ENCODE results near the gene KCTD19.

KCTD19 gene

GRCh38 chr16:67294938-67295361 lies 31.6 kb downstream of the KCTD19 start:
- no peaks in the 10 kb centered on the region for H3K4me1 ChIP-seq (ENCODE audit: control insufficient read depth, insufficient read depth, low read length)
- H3K27me3 ChIP-seq (ENCODE audit: control insufficient read depth, insufficient read depth, low read length), result no peaks in the 10 kb centered on the region
- no peaks in the 10 kb centered on the region for H3K9me3 ChIP-seq (ENCODE audit: control insufficient read depth, insufficient read depth, low read length)
- H3K9ac ChIP-seq (ENCODE audit: low read depth, low read length), result no peak overlapping the region
- no peaks in the 10 kb centered on the region for H3K36me3 ChIP-seq (ENCODE audit: control insufficient read depth, insufficient read depth, low read length)
- no peak overlapping the region for H3K4me3 ChIP-seq (ENCODE audit: low read depth, low read length)

DNA sequence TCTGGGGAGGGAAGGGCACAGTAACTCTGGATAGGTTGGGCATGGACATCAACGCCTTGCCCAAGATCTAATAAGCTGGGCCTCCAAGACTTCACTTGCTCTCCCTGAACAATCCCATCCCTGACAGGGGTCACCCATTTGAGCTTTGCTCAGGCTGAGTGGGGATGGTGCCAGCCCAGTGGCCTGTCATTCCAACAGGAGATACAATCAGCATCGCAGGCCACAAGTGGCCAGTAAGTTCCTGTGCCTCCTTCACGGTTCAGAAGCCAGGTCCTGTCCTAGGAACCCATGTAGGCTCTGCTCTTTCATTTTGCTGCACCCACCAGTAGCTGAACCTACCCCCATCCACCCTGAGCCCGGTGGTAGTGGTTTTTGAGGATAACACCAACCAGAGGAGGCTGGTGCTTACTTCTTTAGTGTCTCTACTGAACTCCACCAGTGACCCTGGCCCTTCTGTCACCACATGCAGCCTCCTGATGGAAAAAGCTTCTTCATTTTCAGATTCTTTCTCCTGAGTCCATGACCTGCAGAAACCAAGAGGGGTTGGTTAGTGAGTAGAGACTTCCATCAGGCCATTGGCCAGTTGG lies 32.3 kb downstream of the KCTD19 start:
- Histone ChIP-seq H3K9ac (ENCODE audit: low read depth, low read length) (no peak overlapping the region), H3K4me1 (ENCODE audit: control insufficient read depth, insufficient read depth, low read length) (no peaks in the 10 kb centered on the region), H3K27me3 (ENCODE audit: control insufficient read depth, insufficient read depth, low read length) (no peaks in the 10 kb centered on the region), H3K4me3 (ENCODE audit: low read depth, low read length) (no peak overlapping the region), H3K9me3 (ENCODE audit: control insufficient read depth, insufficient read depth, low read length) (no peaks in the 10 kb centered on the region), H3K36me3 (ENCODE audit: control insufficient read depth, insufficient read depth, low read length) (no peaks in the 10 kb centered on the region)

GRCh38 chr16:67291461-67291860 lies 35.1 kb downstream of the KCTD19 start:
- H3K4me1 ChIP-seq (ENCODE audit: control insufficient read depth, insufficient read depth, low read length), result no peaks in the 10 kb centered on the region
- no peaks in the 10 kb centered on the region for H3K9me3 ChIP-seq (ENCODE audit: control insufficient read depth, insufficient read depth, low read length)
- H3K4me3 ChIP-seq (ENCODE audit: low read depth, low read length), result no peak overlapping the region
- no peak overlapping the region for H3K9ac ChIP-seq (ENCODE audit: low read depth, low read length)
- H3K36me3 ChIP-seq (ENCODE audit: control insufficient read depth, insufficient read depth, low read length), result peaks cover 3% of the 10 kb centered on the region
- H3K27me3 ChIP-seq (ENCODE audit: control insufficient read depth, insufficient read depth, low read length), result no peaks in the 10 kb centered on the region

- Histone ChIP-seq H3K36me3 (ENCODE audit: control insufficient read depth, insufficient read depth, low read length) (peaks cover 3% of the 10 kb centered on the region), H3K9me3 (ENCODE audit: control insufficient read depth, insufficient read depth, low read length) (no peaks in the 10 kb centered on the region), H3K9ac (ENCODE audit: low read depth, low read length) (no peak overlapping the region), H3K4me3 (ENCODE audit: low read depth, low read length) (no peak overlapping the region), H3K4me1 (ENCODE audit: control insufficient read depth, insufficient read depth, low read length) (no peaks in the 10 kb centered on the region), H3K27me3 (ENCODE audit: control insufficient read depth, insufficient read depth, low read length) (no peaks in the 10 kb centered on the region)
Measured at GRCh38 chr16:67287960-67288359, 38.6 kb downstream of the KCTD19 start.

GRCh38 chr16:67286441-67287235 lies 39.9 kb downstream of the KCTD19 start:
- H3K9ac ChIP-seq (ENCODE audit: low read depth, low read length), result no peak overlapping the region
- no peaks in the 10 kb centered on the region for H3K4me1 ChIP-seq (ENCODE audit: control insufficient read depth, insufficient read depth, low read length)
- H3K4me3 ChIP-seq (ENCODE audit: low read depth, low read length), result no peak overlapping the region
- no peaks in the 10 kb centered on the region for H3K27me3 ChIP-seq (ENCODE audit: control insufficient read depth, insufficient read depth, low read length)
- no peaks in the 10 kb centered on the region for H3K9me3 ChIP-seq (ENCODE audit: control insufficient read depth, insufficient read depth, low read length)
- peaks cover 3% of the 10 kb centered on the region for H3K36me3 ChIP-seq (ENCODE audit: control insufficient read depth, insufficient read depth, low read length)

DNA sequence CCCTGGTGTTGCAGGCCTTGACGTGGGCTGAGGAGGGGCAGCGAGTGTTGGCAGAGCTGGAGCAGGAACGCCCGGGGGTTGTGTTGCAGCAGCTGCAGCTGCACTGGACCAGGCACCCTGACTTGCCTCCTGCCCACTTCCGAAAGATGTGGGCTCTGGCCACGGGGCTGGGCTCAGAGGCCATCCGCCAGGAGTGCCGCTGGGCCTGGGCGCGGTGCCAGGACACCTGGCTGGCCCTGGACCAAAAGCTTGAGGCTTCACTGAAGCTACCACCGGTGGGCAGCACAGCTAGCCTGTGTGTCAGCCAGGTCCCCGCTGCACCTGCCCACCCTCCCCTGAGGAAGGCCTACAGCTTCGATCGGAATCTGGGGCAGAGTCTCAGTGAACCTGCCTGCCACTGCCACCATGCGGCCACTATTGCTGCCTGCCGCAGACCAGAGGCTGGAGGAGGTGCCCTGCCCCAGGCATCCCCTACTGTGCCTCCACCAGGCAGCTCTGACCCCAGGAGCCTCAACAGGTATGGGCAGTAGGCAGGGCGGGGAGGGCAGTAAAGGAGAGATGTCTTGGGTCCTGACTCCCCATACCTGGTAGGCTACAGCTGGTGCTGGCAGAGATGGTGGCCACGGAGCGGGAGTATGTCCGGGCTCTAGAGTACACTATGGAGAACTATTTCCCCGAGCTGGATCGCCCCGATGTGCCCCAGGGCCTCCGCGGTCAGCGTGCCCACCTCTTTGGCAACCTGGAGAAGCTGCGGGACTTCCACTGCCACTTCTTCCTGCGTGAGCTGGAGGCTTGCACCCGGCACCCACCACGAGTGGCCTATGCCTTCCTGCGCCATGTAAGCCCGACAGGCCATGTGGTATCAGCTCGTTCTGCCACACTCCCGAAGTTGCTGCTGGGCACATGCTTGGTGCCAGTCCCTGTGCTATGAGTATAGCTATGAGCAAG lies 41.6 kb downstream of the KCTD19 start:
- H3K9me3 ChIP-seq (ENCODE audit: control insufficient read depth, insufficient read depth, low read length), result no peaks in the 10 kb centered on the region
- peaks cover 6% of the 10 kb centered on the region for H3K36me3 ChIP-seq (ENCODE audit: control insufficient read depth, insufficient read depth, low read length)
- H3K27me3 ChIP-seq (ENCODE audit: control insufficient read depth, insufficient read depth, low read length), result no peaks in the 10 kb centered on the region
- no peaks in the 10 kb centered on the region for H3K4me1 ChIP-seq (ENCODE audit: control insufficient read depth, insufficient read depth, low read length)
- no peak overlapping the region for H3K9ac ChIP-seq (ENCODE audit: low read depth, low read length)
- no peak overlapping the region for H3K4me3 ChIP-seq (ENCODE audit: low read depth, low read length)

- peaks cover 6% of the 10 kb centered on the region for H3K36me3 ChIP-seq (ENCODE audit: control insufficient read depth, insufficient read depth, low read length)
- no peak overlapping the region for H3K9ac ChIP-seq (ENCODE audit: low read depth, low read length)
Measured at GRCh38 chr16:67283826-67284555, 42.5 kb downstream of the KCTD19 start.

GRCh38 chr16:67283039-67283825 lies 43.3 kb downstream of the KCTD19 start:
- H3K27me3 ChIP-seq (ENCODE audit: control insufficient read depth, insufficient read depth, low read length), result no peaks in the 10 kb centered on the region
- peaks cover 6% of the 10 kb centered on the region for H3K36me3 ChIP-seq (ENCODE audit: control insufficient read depth, insufficient read depth, low read length)
- no peaks in the 10 kb centered on the region for H3K4me1 ChIP-seq (ENCODE audit: control insufficient read depth, insufficient read depth, low read length)
- no peaks in the 10 kb centered on the region for H3K9me3 ChIP-seq (ENCODE audit: control insufficient read depth, insufficient read depth, low read length)
- no peak overlapping the region for H3K9ac ChIP-seq (ENCODE audit: low read depth, low read length)
- H3K4me3 ChIP-seq (ENCODE audit: low read depth, low read length), result no peak overlapping the region

More at GRCh38 chr16:67283826-67284555, 42.5 kb downstream of the KCTD19 start:
- Histone ChIP-seq H3K27me3 (ENCODE audit: control insufficient read depth, insufficient read depth, low read length) (no peaks in the 10 kb centered on the region), H3K4me1 (ENCODE audit: control insufficient read depth, insufficient read depth, low read length) (no peaks in the 10 kb centered on the region), H3K9me3 (ENCODE audit: control insufficient read depth, insufficient read depth, low read length) (no peaks in the 10 kb centered on the region), H3K4me3 (ENCODE audit: low read depth, low read length) (no peak overlapping the region)

DNA sequence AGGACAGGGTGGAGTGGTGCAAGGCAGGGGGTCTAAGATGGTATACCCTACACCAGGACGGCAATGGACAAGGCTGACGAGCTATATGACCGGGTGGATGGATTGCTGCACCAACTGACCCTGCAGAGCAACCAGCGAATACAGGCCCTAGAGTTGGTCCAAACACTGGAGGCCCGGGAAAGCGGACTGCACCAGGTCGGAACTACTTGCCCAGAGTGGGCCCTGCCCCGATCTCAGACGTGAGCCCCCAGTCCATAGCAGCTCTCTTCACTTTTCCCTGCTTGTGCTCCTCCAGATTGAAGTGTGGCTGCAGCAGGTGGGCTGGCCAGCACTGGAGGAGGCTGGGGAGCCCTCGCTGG lies 44.1 kb downstream of the KCTD19 start:
- no peak overlapping the region for H3K4me3 ChIP-seq (ENCODE audit: low read depth, low read length)
- H3K4me1 ChIP-seq (ENCODE audit: control insufficient read depth, insufficient read depth, low read length), result no peaks in the 10 kb centered on the region
- peaks cover 6% of the 10 kb centered on the region for H3K36me3 ChIP-seq (ENCODE audit: control insufficient read depth, insufficient read depth, low read length)
- H3K27me3 ChIP-seq (ENCODE audit: control insufficient read depth, insufficient read depth, low read length), result no peaks in the 10 kb centered on the region
- H3K9me3 ChIP-seq (ENCODE audit: control insufficient read depth, insufficient read depth, low read length), result no peaks in the 10 kb centered on the region
- no peak overlapping the region for H3K9ac ChIP-seq (ENCODE audit: low read depth, low read length)

GRCh38 chr16:67281536-67282446 lies 44.8 kb downstream of the KCTD19 start:
- peaks cover 3% of the 10 kb centered on the region for H3K36me3 ChIP-seq (ENCODE audit: control insufficient read depth, insufficient read depth, low read length)
- H3K9ac ChIP-seq (ENCODE audit: low read depth, low read length), result no peak overlapping the region
- H3K27me3 ChIP-seq (ENCODE audit: control insufficient read depth, insufficient read depth, low read length), result no peaks in the 10 kb centered on the region
- no peaks in the 10 kb centered on the region for H3K4me1 ChIP-seq (ENCODE audit: control insufficient read depth, insufficient read depth, low read length)
- no peak overlapping the region for H3K4me3 ChIP-seq (ENCODE audit: low read depth, low read length)
- H3K9me3 ChIP-seq (ENCODE audit: control insufficient read depth, insufficient read depth, low read length), result no peaks in the 10 kb centered on the region

Data from iPS-15b (cell line).